K562 (cell line): ENCODE data around the gene OR51G2.

ENCODE experiments used
- CBFA2T2 ChIP-seq: fragments of 450-650 bp; conservative IDR thresholded peaks from 2 replicates; pipeline ENCODE4 v1.6.1; 2017; ENCODE audit warnings: mild to moderate bottlenecking
- CREM ChIP-seq: IDR thresholded peaks from 2 replicates; pipeline ENCODE4 v1.6.1; 2014; ENCODE audit warnings: antibody characterized with exemption, low read depth
- ETV6 ChIP-seq, 3 experiments: fragments of 150-350 bp in 1 of 3; sonication (generic) in 1 of 3; formaldehyde crosslinking in 1 of 3; IDR thresholded peaks; 2 replicates each; pipeline versions ENCODE4 v1.6.1 to v1.8.0; 2014 to 2022; ENCODE audit warnings: borderline replicate concordance in 2 of 3, low read depth in 2 of 3, antibody characterized with exemption in 1 of 3, low read length in 1 of 3, mild to moderate bottlenecking in 1 of 3, missing genetic modification reagents in 1 of 3
- HDAC6 ChIP-seq: IDR thresholded peaks from 2 replicates; pipeline ENCODE4 v1.6.1; 2012; ENCODE audit warnings: low read depth, mild to moderate bottlenecking, control low read depth, inconsistent platforms, low read length, moderate library complexity
- MXI1 ChIP-seq: IDR thresholded peaks from 2 replicates; pipeline ENCODE4 v1.6.1; 2011; ENCODE audit warnings: low read depth, mild to moderate bottlenecking, improper control_type of control experiment, low read length
- POLR2AphosphoS5 ChIP-seq: IDR thresholded peaks from 2 replicates; pipeline ENCODE4 v1.6.1; 2011; ENCODE audit warnings: mild to moderate bottlenecking, low read depth, low read length, moderate library complexity; ENCODE audit not compliant: control insufficient read depth, insufficient read depth
- ZNF143 ChIP-seq: sonication (generic); formaldehyde crosslinking; IDR thresholded peaks from 2 replicates; pipeline ENCODE4 v1.9.0; 2022; ENCODE audit warnings: mild to moderate bottlenecking, missing genetic modification reagents
- TF ChIP-seq, protein P1 (sequence below): sonication (generic); formaldehyde crosslinking; IDR thresholded peaks from 2 replicates; pipeline ENCODE4 v1.8.0; 2022; ENCODE audit warnings: mild to moderate bottlenecking, missing genetic modification reagents
- TF ChIP-seq, protein P2 (sequence below): fragments of 450-650 bp; formaldehyde crosslinking; IDR thresholded peaks from 2 replicates; pipeline ENCODE4 v1.4.0; 2022; ENCODE audit warnings: mild to moderate bottlenecking, moderate library complexity
- TF ChIP-seq, protein P3 (sequence below), 3 experiments: IDR thresholded peaks in 2 of 3; conservative IDR thresholded peaks in 1 of 3; 2 replicates each; pipeline ENCODE4 v1.5.1; 2011 to 2012; ENCODE audit warnings: low read length in 3 of 3, mild to moderate bottlenecking in 3 of 3, control low read depth in 2 of 3, improper control_type of control experiment in 1 of 3, inconsistent platforms in 1 of 3, low read depth in 1 of 3, mixed read lengths in 1 of 3, moderate library complexity in 1 of 3; ENCODE audit not compliant: insufficient read depth in 2 of 3

DNA sequence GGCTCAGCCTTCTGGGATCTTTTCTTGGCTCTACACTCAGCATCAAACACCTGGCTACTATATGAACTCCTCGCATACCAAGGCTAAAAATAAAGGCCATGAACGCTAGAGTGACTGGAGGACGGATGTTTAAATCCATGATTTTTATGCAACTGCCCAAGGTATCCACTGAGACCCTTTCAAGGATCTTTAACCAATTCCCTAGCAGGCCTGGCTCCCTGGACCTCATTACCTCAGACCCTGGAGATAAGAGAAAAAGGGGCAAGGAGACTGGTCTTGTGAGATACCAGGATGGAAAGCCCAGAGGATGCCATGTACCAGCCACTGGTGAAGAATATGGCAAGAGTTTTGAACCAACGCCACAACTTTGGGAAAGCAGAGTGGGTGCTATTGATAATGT is at the start of gene OR51G2:
- TF ChIP-seq, protein P1, sequence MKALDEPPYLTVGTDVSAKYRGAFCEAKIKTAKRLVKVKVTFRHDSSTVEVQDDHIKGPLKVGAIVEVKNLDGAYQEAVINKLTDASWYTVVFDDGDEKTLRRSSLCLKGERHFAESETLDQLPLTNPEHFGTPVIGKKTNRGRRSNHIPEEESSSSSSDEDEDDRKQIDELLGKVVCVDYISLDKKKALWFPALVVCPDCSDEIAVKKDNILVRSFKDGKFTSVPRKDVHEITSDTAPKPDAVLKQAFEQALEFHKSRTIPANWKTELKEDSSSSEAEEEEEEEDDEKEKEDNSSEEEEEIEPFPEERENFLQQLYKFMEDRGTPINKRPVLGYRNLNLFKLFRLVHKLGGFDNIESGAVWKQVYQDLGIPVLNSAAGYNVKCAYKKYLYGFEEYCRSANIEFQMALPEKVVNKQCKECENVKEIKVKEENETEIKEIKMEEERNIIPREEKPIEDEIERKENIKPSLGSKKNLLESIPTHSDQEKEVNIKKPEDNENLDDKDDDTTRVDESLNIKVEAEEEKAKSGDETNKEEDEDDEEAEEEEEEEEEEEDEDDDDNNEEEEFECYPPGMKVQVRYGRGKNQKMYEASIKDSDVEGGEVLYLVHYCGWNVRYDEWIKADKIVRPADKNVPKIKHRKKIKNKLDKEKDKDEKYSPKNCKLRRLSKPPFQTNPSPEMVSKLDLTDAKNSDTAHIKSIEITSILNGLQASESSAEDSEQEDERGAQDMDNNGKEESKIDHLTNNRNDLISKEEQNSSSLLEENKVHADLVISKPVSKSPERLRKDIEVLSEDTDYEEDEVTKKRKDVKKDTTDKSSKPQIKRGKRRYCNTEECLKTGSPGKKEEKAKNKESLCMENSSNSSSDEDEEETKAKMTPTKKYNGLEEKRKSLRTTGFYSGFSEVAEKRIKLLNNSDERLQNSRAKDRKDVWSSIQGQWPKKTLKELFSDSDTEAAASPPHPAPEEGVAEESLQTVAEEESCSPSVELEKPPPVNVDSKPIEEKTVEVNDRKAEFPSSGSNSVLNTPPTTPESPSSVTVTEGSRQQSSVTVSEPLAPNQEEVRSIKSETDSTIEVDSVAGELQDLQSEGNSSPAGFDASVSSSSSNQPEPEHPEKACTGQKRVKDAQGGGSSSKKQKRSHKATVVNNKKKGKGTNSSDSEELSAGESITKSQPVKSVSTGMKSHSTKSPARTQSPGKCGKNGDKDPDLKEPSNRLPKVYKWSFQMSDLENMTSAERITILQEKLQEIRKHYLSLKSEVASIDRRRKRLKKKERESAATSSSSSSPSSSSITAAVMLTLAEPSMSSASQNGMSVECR (CRISPR knock-in tag), result no peak
- TF ChIP-seq, protein P2, sequence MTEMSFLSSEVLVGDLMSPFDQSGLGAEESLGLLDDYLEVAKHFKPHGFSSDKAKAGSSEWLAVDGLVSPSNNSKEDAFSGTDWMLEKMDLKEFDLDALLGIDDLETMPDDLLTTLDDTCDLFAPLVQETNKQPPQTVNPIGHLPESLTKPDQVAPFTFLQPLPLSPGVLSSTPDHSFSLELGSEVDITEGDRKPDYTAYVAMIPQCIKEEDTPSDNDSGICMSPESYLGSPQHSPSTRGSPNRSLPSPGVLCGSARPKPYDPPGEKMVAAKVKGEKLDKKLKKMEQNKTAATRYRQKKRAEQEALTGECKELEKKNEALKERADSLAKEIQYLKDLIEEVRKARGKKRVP (CRISPR knock-in tag), result no peak
- no peak for TF ChIP-seq POLR2AphosphoS5
- no peak for TF ChIP-seq MXI1
- TF ChIP-seq, protein P3, sequence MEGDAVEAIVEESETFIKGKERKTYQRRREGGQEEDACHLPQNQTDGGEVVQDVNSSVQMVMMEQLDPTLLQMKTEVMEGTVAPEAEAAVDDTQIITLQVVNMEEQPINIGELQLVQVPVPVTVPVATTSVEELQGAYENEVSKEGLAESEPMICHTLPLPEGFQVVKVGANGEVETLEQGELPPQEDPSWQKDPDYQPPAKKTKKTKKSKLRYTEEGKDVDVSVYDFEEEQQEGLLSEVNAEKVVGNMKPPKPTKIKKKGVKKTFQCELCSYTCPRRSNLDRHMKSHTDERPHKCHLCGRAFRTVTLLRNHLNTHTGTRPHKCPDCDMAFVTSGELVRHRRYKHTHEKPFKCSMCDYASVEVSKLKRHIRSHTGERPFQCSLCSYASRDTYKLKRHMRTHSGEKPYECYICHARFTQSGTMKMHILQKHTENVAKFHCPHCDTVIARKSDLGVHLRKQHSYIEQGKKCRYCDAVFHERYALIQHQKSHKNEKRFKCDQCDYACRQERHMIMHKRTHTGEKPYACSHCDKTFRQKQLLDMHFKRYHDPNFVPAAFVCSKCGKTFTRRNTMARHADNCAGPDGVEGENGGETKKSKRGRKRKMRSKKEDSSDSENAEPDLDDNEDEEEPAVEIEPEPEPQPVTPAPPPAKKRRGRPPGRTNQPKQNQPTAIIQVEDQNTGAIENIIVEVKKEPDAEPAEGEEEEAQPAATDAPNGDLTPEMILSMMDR (IDR thresholded peaks at IDR 0.05 in 2 of 3, conservative IDR thresholded peaks at IDR 0.05 in 1 of 3; ENCODE audit: insufficient read depth in 2 of 3, low read depth in 1 of 3, low read length in 3 of 3), result no peak
- no peak for TF ChIP-seq ETV6 (IDR thresholded peaks at IDR 0.05; ENCODE audit: borderline replicate concordance in 1 of 2, low read depth in 2 of 2, low read length in 1 of 2)
- no peak for TF ChIP-seq ETV6 (CRISPR knock-in tag; IDR thresholded peaks at IDR 0.05; ENCODE audit: borderline replicate concordance)
- TF ChIP-seq CBFA2T2, result no peak
- no peak for TF ChIP-seq CREM
- no peak for TF ChIP-seq ZNF143
- no peak for TF ChIP-seq HDAC6
